Myocyte (in vitro differentiated cells): Measurements from ENCODE around the gene NID1. TPM values are rescaled to one million over a fixed set of nuclear protein-coding genes. Genes with fewer than 3 reads are reported as not detected.

Source experiments
- DNase-seq: peaks from one replicate; pipeline ENCODE4 v3.0.0-alpha.2; 2012; ENCODE audit warnings: low read depth
- total RNA-seq: library from RNA; depleted of rRNA; stranded (reverse); fragments of >200 nt; gene quantifications from 2 replicates; pipeline ENCODE4 v1.2.3, GENCODE V29; 2014

The NID1 gene
- total RNA-seq, 1 donor from 2014 or later: 7.8 TPM

- peak; percentile 58 for DNase-seq
Measured at GRCh38 chr1:236067854-236068454, 3.1 kb upstream of the NID1 start.

DNA sequence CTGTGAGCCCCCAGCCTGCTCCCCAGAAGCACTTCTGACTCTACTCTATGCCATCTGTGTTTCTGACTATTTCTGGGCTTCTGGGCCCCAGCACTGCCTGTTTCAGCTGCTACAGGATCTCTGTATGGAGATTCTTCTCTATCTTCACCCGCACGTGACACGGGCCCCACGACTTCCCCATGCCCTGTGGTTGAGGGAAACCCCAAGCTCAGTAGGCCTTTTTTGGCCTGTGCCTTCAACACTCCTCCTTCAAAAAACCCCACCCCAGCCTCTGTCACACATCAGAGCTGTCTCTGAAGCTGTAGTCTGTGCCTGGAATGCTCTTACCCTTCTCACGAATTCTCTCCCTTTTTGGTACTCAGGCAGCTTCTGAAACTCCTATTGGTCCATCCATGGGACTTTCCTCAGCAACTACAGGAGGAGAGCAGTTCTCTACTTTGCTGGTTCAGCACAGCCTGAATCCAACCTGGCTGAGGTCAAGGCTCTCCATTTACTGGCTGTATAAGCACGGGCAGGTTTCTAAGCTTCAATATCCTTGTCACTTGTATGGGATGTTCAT is 2.0 kb upstream of the NID1 start:
- DNase-seq: no peak

DNA sequence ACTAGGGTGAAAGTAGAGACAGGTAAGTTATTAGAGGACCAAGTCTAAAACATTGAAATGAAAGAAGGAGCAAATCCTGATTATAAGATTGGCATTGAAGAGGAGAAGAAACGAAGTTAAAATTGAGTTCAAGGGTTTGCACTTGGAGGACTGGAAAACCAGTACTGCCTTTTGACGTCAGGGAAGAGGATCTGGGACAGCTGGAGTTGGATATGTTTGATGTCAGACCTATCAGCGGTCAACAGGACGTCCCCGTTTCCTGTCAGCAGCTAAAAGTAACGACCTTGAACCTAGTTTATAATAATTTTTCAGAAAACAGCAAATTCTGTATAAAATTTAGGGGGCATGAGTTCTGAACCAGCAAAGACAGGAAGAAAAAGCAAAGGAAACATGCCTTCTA is 1.2 kb upstream of the NID1 start:
- DNase-seq: no peak

- DNase-seq: no peak
Measured at GRCh38 chr1:236065509-236066005, 667 bp upstream of the NID1 start.

- DNase-seq: peak; percentile 52
Measured at GRCh38 chr1:236063919-236064673, 794 bp downstream of the NID1 start.

GRCh38 chr1:236063551-236063918 is 1.4 kb downstream of the NID1 start:
- DNase-seq: no peak

DNA sequence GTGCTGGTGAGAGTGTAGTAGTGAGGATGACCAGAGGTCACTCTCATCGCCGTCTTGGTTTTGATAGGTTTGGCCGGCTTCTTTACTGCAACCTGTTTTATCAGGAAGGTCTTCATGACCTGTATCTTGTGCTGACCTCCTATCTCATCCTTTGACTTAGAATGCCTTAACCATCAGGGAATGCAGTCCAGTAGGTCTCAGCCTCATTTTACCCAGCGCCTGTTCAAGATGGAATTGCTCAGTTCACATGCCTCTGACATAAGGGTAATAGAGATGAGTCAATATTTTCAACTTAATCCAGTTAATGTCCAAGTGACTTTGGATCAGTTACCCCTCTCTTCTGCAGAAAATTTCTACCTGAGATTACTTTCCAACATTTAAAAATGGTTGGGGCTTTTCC is 4.6 kb downstream of the NID1 start:
- no peak for DNase-seq

GRCh38 chr1:236059011-236059410 is 5.9 kb downstream of the NID1 start:
- DNase-seq: no peak

DNA sequence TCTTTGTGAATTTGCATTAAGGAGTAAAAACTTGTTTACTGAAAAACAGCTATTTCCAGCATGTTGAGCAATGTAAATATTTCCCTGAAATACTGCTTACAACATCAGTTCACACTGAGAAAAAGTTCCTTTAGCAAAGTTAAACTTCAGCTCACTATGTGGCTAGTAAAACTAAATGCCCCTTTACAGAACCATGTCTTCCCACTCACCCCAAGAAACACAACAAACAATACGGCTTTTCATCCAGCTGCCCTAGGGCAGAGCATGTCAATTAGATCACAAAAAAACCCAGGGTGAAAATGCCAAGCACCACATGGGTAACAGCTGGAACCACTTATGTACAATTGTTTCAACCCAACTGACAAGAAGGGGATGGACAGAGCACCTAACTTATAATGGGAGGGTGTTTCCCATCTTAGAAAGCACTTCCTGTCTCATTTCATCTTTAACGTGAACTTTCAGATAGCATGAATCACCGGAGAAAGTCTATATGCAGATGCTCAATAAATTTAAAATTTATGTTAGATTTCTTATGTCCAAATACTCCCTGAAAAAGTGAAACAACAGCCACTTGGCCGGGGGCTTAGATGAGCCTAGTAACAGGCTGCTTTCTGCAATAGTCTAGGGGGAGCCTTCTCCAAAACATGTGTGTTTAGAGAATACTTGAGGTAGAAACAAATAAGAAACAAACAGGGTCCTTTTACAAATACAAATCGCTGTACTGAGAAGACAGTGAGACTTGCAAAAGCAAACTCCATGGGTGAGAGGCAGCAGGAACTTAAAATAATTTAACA is 6.6 kb downstream of the NID1 start:
- peak; percentile 71 for DNase-seq

DNA sequence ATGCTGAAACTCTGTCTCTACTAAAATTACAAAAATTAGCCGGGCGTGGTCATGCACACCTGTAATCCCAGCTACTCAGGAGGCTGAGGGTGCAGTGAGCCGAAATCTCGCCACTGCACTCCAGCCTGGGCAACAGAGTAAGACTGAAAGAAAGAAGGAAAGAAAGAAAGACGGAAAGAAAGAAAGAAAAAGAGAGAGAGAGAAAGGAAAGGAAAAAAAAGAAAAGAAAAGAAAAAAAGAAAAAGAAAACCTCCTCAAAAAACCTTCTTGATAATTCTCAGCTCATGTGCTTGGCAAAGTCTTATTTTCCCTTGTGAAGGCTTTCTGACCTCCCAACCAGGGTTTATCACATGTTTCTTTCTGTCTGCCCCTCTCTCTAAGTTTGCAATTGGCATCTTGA is 7.3 kb downstream of the NID1 start:
- DNase-seq: no peak

DNA sequence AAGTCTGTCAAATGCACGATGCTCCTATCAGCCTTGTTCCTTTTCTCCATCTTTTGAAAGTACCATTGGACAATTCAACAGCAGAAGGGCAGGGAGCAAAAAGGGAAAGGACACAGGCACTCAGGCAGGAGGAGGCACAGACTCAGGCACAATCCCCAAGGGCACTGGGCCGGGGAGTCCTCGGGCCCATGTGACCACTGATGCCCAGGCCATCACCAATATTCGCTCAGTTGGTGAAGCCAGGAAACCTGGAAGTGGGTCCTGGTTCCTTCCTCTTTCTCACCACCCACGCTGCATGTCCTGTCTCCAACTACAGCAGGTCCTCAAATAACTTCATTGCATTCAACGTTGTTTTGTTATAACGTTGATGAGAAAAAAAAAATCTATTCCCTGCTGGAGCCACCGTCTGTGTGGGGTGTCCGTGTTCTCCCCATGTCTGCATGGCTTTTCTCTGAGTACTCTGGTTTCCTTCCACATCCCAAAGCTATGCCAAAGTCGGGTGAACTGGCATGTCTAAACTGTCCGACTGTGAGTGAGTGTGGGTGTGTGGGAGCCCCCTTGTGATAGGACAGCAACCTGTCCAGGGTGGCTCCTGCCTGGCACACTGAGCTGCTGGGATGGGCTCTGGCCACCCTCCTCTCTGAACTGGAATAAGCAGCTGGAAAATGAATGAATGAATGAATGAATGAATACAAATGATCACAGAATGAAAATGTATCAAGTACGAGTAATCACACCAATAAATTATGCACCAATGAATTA is 12.5 kb downstream of the NID1 start:
- DNase-seq: no peak

DNA sequence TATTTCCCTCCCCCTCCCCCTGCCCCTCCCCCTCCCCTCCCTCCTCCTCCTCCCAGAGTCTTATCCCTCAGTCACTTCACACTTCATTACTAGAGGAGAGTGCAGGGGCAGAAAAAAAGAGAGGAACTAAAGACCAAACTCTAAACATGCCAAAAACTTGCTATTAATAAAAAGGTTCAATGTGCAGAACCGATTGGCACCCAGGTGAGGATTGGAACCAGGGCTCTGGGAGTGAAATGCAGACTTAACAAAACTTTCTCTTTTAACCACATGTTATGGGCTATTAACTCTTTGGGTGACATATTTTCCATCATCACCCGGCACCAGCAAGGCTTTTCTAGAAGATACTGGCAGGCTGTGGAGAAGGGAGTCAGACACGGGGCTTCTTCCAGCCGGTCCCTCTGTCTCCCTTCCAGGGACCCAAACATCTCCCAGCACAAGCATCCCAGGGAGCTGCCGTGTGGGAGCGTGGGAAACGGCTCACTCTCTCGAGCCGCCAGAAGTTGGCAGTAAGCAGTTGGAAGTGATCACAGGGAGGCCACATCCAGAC is 13.6 kb downstream of the NID1 start:
- DNase-seq: no peak

DNA sequence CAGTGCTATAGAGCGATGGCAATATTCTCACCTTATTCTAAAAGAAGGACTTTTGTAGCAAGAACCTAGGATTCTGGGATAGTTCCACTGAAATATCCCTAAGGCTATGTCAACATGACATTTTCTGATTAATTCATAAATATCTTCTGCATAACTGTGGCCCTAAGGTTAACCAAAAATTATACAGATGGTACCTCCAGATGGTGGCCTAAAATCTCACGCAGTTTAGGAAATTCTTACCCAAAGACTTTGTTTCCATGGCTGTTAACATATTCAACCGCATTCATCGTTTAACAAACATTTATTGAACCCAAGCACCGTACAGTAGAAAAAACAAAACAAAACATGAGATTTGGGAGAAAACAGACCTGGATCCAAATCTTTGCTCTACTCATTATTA is 19.1 kb downstream of the NID1 start:
- no peak for DNase-seq

DNA sequence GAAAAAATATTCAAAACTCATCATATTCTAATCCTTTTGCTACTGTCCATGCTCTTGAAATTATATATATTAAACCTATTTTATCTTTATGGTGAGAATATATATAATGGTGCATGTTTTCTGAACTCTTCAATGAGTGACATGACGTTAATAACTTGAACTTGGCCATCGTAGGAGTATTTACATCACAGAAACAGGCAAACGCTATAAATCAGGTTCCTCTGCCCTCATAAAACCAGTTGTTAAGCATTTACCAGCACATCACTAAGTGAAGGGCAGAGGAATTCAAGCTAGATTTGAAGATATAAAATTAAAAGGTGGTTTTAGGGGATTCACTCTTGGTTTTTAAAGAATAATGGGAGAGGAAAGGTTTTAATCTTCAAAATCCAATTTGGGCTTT is 20.5 kb downstream of the NID1 start:
- no peak for DNase-seq

GRCh38 chr1:236041631-236042618 is 23.0 kb downstream of the NID1 start:
- DNase-seq: no peak

DNA sequence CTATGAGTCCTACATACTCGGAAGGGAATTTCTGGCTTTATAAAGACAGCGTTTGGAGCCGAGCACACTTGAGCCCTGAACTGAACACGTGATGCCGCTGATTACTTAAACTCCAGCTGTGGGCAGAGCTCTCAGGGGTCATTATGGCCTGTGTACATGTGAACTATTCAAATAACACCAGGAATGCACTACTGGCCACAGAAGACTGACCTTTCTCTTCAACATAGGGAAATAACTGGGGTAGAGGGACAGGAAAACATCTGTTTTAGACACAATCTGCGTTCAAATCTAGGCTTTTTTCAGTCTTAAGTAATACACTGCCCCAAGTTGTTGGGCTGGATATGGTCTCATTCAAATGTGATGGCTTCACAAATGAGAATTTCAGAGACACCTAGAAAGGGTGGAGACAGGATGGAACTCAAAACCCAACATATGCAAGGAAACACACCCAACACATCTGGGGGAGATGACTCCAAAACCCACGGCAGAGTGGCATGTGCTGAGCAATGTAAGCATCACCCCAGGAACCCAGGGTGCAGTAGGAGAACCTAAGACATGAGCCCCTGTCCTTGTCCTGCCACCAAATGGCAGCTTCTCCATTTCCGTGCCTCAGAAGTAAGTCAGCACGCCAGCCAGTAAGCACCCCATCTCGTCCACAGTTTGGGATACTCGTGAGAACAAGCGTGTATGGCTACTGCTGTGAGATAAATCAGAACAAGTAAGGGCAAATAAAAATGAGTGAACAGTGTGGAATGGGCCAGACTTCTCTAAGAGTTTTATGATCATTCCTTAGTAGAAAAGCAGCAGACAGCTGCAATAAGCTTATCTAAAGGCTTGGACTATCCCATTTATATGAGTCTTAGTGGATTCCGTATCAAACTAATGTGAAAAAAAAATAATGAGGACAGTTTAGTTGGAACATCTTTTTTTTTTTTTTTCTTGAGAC is 24.9 kb downstream of the NID1 start:
- peak; percentile 10 for DNase-seq

GRCh38 chr1:236038034-236038433 is 26.9 kb downstream of the NID1 start:
- DNase-seq: no peak

DNA sequence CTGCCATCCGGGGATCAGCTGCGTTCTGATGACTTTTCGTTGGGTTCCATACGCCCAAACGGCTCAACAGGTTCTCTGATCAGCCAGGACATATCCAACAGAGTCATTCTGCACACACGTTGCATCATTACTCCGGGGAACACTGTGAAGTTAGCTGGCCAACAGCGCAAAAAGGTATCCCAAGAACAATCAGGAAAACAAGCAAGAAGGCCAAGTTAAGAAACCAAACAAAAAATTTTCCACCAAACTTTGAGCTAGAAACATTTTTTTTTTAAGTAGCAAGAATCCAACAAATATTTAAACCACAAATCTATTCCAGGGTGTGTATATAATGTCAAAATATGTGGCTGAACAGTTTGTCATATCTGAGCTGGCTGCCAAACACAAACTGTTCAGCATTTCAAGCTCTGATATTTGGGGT is 29.2 kb downstream of the NID1 start:
- no peak for DNase-seq
